ENCODE results near the gene AIP.

AIP gene

GRCh38 chr11:67538306-67538705, 55.5 kb downstream of the AIP start:
- no peak for DNase-seq

- no peak for DNase-seq
Measured at GRCh38 chr11:67538823-67539505, 56.1 kb downstream of the AIP start.

GRCh38 chr11:67539550-67539949, 56.7 kb downstream of the AIP start:
- DNase-seq: no peak

Measured in NCI-H187 treated with DMSO at 0.1 percent for 48 hours (cell line).